Thymus (tissue), 11 donors: Measurements from ENCODE around the gene RIPK4. TPM values are rescaled to one million over a fixed set of nuclear protein-coding genes. Genes with fewer than 3 reads are reported as not detected.
"Not testable (repeated sequence)": the region's sequence is repeated elsewhere in the genome, so short reads cannot be mapped to it uniquely, and the experiment has no call there.

Source experiments
- DNase-seq, 9 donors: peaks; one replicate each; pipeline ENCODE4 v3.0.0-alpha.2; 2013; ENCODE audit warnings: low spot score in 9 of 9, low read depth in 6 of 9, missing footprints in 1 of 9
- H3K27ac ChIP-seq, 2 donors: one replicate each; pipeline ENCODE4 v1.5.1; 2013; ENCODE audit warnings: control low read depth in 1 of 2, low read depth in 1 of 2, low read length in 1 of 2, mild to moderate bottlenecking in 1 of 2, moderate library complexity in 1 of 2
- H3K27me3 ChIP-seq, 2 donors: one replicate each; pipeline ENCODE4 v1.5.1; 2013; ENCODE audit warnings: low read length in 1 of 2; ENCODE audit not compliant: control insufficient read depth in 2 of 2, insufficient read depth in 1 of 2
- H3K36me3 ChIP-seq, 2 donors: one replicate each; pipeline ENCODE4 v1.5.1; 2013; ENCODE audit warnings: low read length in 1 of 2, mild to moderate bottlenecking in 1 of 2, moderate library complexity in 1 of 2; ENCODE audit not compliant: control insufficient read depth in 2 of 2, insufficient read depth in 2 of 2
- H3K4me1 ChIP-seq, 2 donors: one replicate each; pipeline ENCODE4 v1.5.1; 2013; ENCODE audit warnings: low read length in 2 of 2; ENCODE audit not compliant: control insufficient read depth in 2 of 2, insufficient read depth in 2 of 2
- H3K4me3 ChIP-seq, 2 donors: one replicate each; pipeline ENCODE4 v1.5.1; 2013; ENCODE audit warnings: low read length in 2 of 2, control low read depth in 1 of 2, mild to moderate bottlenecking in 1 of 2
- H3K9me3 ChIP-seq, 2 donors: one replicate each; pipeline ENCODE4 v1.5.1; 2013; ENCODE audit warnings: low read length in 1 of 2, mild to moderate bottlenecking in 1 of 2; ENCODE audit not compliant: control insufficient read depth in 2 of 2, insufficient read depth in 1 of 2
- WGBS: extraction: QIAGEN DNeasy Blood & Tissue Kit; methylation state at CpG from one replicate; pipeline ENCODE4 v1.1.7; 2013; 5-methylcytosine and 5-hydroxymethylcytosine counted together
- polyA plus RNA-seq: library from polyadenylated mRNA; stranded (reverse); fragments of 200-250 nt; gene quantifications from one replicate; pipeline ENCODE4 v1.2.3, GENCODE V29; 2013
- total RNA-seq: library from RNA; stranded (reverse); fragments of 120-200 nt; gene quantifications from one replicate; pipeline ENCODE4 v1.2.4, GENCODE V29; 2013
- donor health status: healthy.

The RIPK4 gene
- total and polyA plus RNA-seq, 2 donors: 9.3 to 12.6 TPM

- H3K27me3 ChIP-seq: peaks cover 2 to 52% of the 10 kb centered on the region in 2 donors
- WGBS: 81% methylated on average over 4 of the region's 4 CpGs
Measured at GRCh38 chr21:41706263-41706639, 60.6 kb downstream of the RIPK4 start.

GRCh38 chr21:41705546-41706262 is 61.1 kb downstream of the RIPK4 start:
- H3K4me1 ChIP-seq: no peaks in the 10 kb centered on the region
- 96% methylated on average over 16 of the region's 16 CpGs for WGBS
- H3K36me3 ChIP-seq: no peaks in the 10 kb centered on the region
- H3K27ac ChIP-seq: no peak overlapping the region
- no peak overlapping the region for H3K4me3 ChIP-seq
- no peaks in the 10 kb centered on the region for H3K9me3 ChIP-seq
- H3K27me3 ChIP-seq: peaks cover under 1 to 48% of the 10 kb centered on the region in 2 donors
- DNase-seq: no peak

More at GRCh38 chr21:41706263-41706639, 60.6 kb downstream of the RIPK4 start:
- DNase-seq: no peak
- Histone ChIP-seq H3K4me3 (no peak overlapping the region), H3K27ac (no peak overlapping the region), H3K4me1 (peaks cover 0 to 2% of the 10 kb centered on the region in 2 donors), H3K9me3 (no peaks in the 10 kb centered on the region), H3K36me3 (no peaks in the 10 kb centered on the region)

DNA sequence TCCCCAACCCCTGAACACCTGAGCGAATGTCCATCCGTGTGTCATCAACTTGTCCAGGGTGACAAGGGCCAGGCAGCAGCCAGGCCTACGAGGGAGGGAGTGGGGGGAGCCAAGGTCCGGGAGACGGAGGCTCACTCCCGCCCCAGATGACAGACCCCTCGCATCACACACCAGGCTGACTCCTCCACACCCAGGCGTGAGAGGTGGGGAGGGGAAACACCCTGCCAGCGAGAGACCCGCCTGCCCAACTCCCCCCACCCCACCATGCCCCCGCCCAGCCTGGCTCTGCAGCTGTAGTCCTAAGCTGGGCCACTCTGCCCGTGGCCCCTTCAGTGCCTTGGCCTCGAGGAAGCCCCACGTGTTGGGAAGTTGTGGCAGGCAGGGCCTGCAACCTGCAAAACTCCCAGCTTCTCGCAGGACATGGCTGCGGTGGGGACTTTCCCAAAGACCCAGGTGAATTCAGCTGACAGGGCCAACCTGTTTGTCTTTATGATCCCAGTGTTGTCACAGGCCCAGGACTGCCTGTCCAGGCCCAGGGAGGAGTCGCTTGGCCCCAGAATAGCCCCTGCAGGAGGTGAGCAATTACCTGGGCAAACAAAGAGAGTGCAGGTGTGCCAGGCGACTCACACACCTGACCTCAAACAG is 62.9 kb downstream of the RIPK4 start:
- Histone ChIP-seq H3K4me1 (no peaks in the 10 kb centered on the region), H3K9me3 (no peaks in the 10 kb centered on the region), H3K4me3 (no peak overlapping the region), H3K36me3 (no peaks in the 10 kb centered on the region), H3K27ac (no peak overlapping the region), H3K27me3 (peaks cover 0 to 35% of the 10 kb centered on the region in 2 donors)
- no peak for DNase-seq
- 86% methylated on average over 18 of the region's 18 CpGs for WGBS

- peaks cover 0 to 30% of the 10 kb centered on the region in 2 donors for H3K27me3 ChIP-seq
- no peak overlapping the region for H3K4me3 ChIP-seq
- no peak for DNase-seq
- H3K36me3 ChIP-seq: no peaks in the 10 kb centered on the region
- WGBS: 87% methylated on average over 10 of the region's 10 CpGs
- no peaks in the 10 kb centered on the region for H3K9me3 ChIP-seq
- no peak overlapping the region for H3K27ac ChIP-seq
- H3K4me1 ChIP-seq: peaks cover 2 to 3% of the 10 kb centered on the region in 2 donors
Measured at GRCh38 chr21:41701749-41702148, 65.1 kb downstream of the RIPK4 start.

DNA sequence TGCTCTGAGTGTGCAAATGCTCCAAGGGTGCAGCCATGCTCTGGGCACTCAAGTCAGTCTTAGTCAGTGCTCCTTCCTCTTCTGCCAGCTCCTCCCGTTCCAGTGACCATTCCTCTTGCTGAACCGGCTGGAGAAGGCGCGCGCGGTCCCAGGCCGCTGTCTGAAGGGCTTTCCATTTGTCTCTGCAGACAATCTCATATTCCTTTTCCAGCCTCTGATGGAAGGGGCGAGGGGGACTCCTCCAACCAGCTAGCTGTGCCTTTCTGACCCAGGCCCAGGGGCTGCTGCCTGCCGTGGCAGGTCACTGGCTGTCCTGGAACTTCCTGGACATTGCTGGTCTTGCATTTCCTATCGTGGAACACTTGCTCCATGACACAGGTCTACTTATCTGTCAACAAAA is 67.5 kb downstream of the RIPK4 start:
- H3K4me1 ChIP-seq: peaks cover 2 to 3% of the 10 kb centered on the region in 2 donors
- WGBS: 86% methylated on average over 10 of the region's 10 CpGs
- H3K27ac ChIP-seq: no peak overlapping the region
- DNase-seq: no peak
- H3K36me3 ChIP-seq: no peaks in the 10 kb centered on the region
- no peaks in the 10 kb centered on the region for H3K9me3 ChIP-seq
- H3K4me3 ChIP-seq: no peak overlapping the region
- peaks cover 0 to 19% of the 10 kb centered on the region in 2 donors for H3K27me3 ChIP-seq

GRCh38 chr21:41698071-41698470 is 68.8 kb downstream of the RIPK4 start:
- no peaks in the 10 kb centered on the region for H3K9me3 ChIP-seq
- H3K27ac ChIP-seq: no peak overlapping the region
- H3K4me1 ChIP-seq: peaks cover 2 to 3% of the 10 kb centered on the region in 2 donors
- H3K27me3 ChIP-seq: peaks cover 0 to 15% of the 10 kb centered on the region in 2 donors
- whole genome bisulfite sequencing: 99% methylated on average over 11 of the region's 11 CpGs
- H3K4me3 ChIP-seq: no peak overlapping the region
- DNase-seq: no peak
- H3K36me3 ChIP-seq: no peaks in the 10 kb centered on the region

DNA sequence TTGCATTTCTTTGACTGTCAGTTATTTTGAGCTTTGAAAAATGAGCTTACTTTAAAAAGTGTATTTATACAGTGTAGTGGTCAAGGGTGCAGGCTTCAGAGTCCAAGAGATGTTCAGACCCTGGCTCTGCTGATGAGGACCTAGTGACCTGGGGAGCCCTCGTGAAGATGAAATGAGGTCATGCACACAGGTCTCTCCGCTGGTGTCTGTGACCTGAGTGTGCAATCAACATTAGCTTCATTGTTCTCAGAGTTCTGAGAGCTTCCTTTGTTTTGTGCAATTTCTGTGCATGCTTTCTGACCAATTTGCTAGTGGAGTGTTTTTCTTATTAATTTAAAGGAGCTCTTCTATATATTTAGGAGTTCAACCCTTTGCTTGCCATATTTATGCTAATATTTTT is 71.3 kb downstream of the RIPK4 start:
- WGBS: 96% methylated on average over 2 of the region's 2 CpGs
- no peaks in the 10 kb centered on the region for H3K9me3 ChIP-seq
- peaks cover 2 to 24% of the 10 kb centered on the region in 2 donors for H3K27me3 ChIP-seq
- no peak for DNase-seq
- no peak overlapping the region for H3K27ac ChIP-seq
- H3K4me1 ChIP-seq: peaks cover 2 to 3% of the 10 kb centered on the region in 2 donors
- no peak overlapping the region for H3K4me3 ChIP-seq
- no peaks in the 10 kb centered on the region for H3K36me3 ChIP-seq

- H3K27me3 ChIP-seq: peaks cover 2 to 24% of the 10 kb centered on the region in 2 donors
- H3K36me3 ChIP-seq, H3K9me3 ChIP-seq, H3K27ac ChIP-seq, H3K4me1 ChIP-seq, DNase-seq, H3K4me3 ChIP-seq: not testable (repeated sequence)
- 94% methylated on average over 4 of the region's 4 CpGs for WGBS
Measured at GRCh38 chr21:41694042-41694441, 72.8 kb downstream of the RIPK4 start.

GRCh38 chr21:41692185-41692565 is 74.7 kb downstream of the RIPK4 start:
- H3K27ac ChIP-seq: no peak overlapping the region

More at GRCh38 chr21:41692185-41692565, 74.7 kb downstream of the RIPK4 start:
- Histone ChIP-seq H3K36me3 (no peaks in the 10 kb centered on the region), H3K27me3 (peaks cover 2 to 27% of the 10 kb centered on the region in 2 donors), H3K4me1 (no peaks in the 10 kb centered on the region), H3K4me3 (no peak overlapping the region), H3K9me3 (no peaks in the 10 kb centered on the region)
- WGBS: 93% methylated on average over 10 of the region's 10 CpGs
- DNase-seq: no peak
